Gastrocnemius medialis (tissue), 4 donors: ENCODE results near the gene HPS1.

Experiments
- CTCF ChIP-seq, 5 experiments: fragments of 450-650 bp in 3 of 5; fragments of 200-600 bp in 2 of 5; sonication (generic) in 2 of 5; IDR thresholded peaks in 4 of 5; conservative IDR thresholded peaks in 1 of 5; 1 replicate in 4 of 5; 2 replicates in 1 of 5; pipeline ENCODE4 v1.5.1; 2016 to 2019; ENCODE audit warnings: antibody characterized with exemption in 5 of 5, mild to moderate bottlenecking in 3 of 5, moderate library complexity in 3 of 5
- POLR2A ChIP-seq, 2 donors: fragments of 450-650 bp; IDR thresholded peaks; one replicate each; pipeline ENCODE4 v1.6.1; 2017; ENCODE audit warnings: antibody characterized with exemption in 2 of 2, mild to moderate bottlenecking in 2 of 2, moderate library complexity in 2 of 2

GRCh38 chr10:98488669-98489430, 42.1 kb upstream of the HPS1 start:
- TF ChIP-seq POLR2A (IDR thresholded peaks at IDR 0.05) (no peak), CTCF (IDR thresholded peaks at IDR 0.05 in 4 of 5, conservative IDR thresholded peaks at IDR 0.05 in 1 of 5) (no peak)
